CD4-positive, alpha-beta T cell treated with Interferon alpha-2 for 1 hour (primary cell): Measurements from ENCODE around the gene KCNK4.

Experiments
- DNase-seq, 2 donors: peaks; one replicate each; pipeline ENCODE4 v3.0.0-alpha.2; 2020 to 2022

The KCNK4 gene

GRCh38 chr11:64331569-64332371 lies 40.7 kb downstream of the KCNK4 start:
- DNase-seq = peak; percentile 75 to 80

- DNase-seq = no peak
These were observed 42.5 kb downstream of the KCNK4 start for GRCh38 chr11:64333556-64333955.

- peak in 1 of 2 donors; percentile 66 for DNase-seq
These were observed 43.9 kb downstream of the KCNK4 start for GRCh38 chr11:64334764-64335735.

- DNase-seq = no peak
These were observed 46.6 kb downstream of the KCNK4 start for GRCh38 chr11:64337538-64338249.

GRCh38 chr11:64338716-64339115 lies 47.6 kb downstream of the KCNK4 start:
- no peak for DNase-seq

GRCh38 chr11:64339286-64339685 lies 48.2 kb downstream of the KCNK4 start:
- DNase-seq = no peak

- peak; percentile 91 for DNase-seq
These were observed 48.8 kb downstream of the KCNK4 start, which contains the start of gene CCDC88B for GRCh38 chr11:64339754-64340408. TSS of gene CCDC88B (plus strand) at chr11:64340204. CDS start at chr11:64340267, 63 bp downstream.

- DNase-seq = peak; percentile 77
These were observed 49.7 kb downstream of the KCNK4 start for GRCh38 chr11:64340671-64341335.

- DNase-seq = no peak
These were observed 50.3 kb downstream of the KCNK4 start for GRCh38 chr11:64341429-64341828.

GRCh38 chr11:64341851-64342791 lies 51.0 kb downstream of the KCNK4 start:
- DNase-seq = peak; percentile 89 to 93

- no peak for DNase-seq
These were observed 52.0 kb downstream of the KCNK4 start for GRCh38 chr11:64342869-64343745.

GRCh38 chr11:64343767-64344559 lies 52.9 kb downstream of the KCNK4 start:
- no peak for DNase-seq

GRCh38 chr11:64344787-64345186 lies 53.7 kb downstream of the KCNK4 start:
- DNase-seq = no peak

- no peak for DNase-seq
These were observed 56.2 kb downstream of the KCNK4 start for GRCh38 chr11:64347193-64347867.

GRCh38 chr11:64348383-64349024 lies 57.4 kb downstream of the KCNK4 start:
- DNase-seq = no peak

- DNase-seq = no peak
These were observed 57.9 kb downstream of the KCNK4 start for GRCh38 chr11:64349025-64349387.

GRCh38 chr11:64349404-64349803 lies 58.3 kb downstream of the KCNK4 start:
- DNase-seq = no peak
